Esophagus muscularis mucosa (tissue), 4 donors: ENCODE data around the gene NDC1.

Source experiments
- CTCF ChIP-seq, 3 experiments: fragments of 200-600 bp in 2 of 3; fragments of 450-650 bp in 1 of 3; sonication (generic) in 2 of 3; IDR thresholded peaks; one replicate each; pipeline ENCODE4 v1.5.1; 2017 to 2019; ENCODE audit warnings: antibody characterized with exemption in 3 of 3, mild to moderate bottlenecking in 2 of 3, moderate library complexity in 1 of 3
- EP300 ChIP-seq: sonication (generic); formaldehyde crosslinking; IDR thresholded peaks from one replicate; pipeline ENCODE4 v1.6.1; 2017; ENCODE audit warnings: antibody characterized with exemption
- POLR2A ChIP-seq: fragments of 450-650 bp; IDR thresholded peaks from one replicate; pipeline ENCODE4 v1.6.1; 2017; ENCODE audit warnings: antibody characterized with exemption, moderate library complexity, mild to moderate bottlenecking, low read depth

DNA sequence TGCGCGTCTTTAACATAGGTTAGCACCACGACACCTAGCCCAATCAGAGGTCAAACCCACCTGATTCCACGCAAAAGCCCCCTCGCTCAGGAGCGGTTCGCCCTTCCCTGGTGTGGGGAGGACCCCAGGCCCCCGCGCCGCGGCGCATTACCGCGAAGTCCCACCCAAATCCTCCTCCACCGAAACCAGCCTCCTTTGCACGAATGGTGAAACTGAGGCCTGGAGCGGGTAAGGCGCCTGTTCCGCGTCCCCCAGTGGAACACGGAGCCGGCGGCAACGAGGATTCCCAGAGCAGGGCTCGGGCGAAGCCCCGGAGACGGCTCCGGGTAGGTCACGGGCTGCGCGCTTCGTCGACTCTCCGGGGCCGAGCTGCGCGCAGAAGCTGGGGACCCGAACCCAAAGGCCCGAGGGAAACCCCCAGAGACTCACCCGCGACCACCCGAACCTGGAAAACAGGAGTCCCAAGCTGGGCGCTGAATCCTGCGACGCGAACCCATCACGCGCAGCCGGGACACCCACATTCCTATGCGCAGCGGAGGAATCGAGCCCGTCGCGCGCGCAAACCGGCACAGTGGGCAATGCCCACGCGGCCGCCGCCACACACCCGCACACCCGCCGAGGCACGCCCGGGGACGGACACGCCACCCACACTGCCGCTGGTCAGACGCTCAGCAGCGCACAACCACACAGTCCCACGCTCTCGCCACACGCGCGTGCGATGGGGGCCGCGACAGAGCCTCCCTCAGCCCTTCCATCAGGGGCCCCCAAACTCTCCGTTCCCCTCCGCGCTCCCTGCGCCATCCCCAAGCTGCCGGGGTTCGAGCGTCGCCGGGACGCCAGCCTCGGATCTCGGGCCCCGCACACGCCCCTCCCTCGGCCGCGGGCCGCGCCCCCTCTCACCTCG is 99.6 kb downstream of the NDC1 start:
- no peak for TF ChIP-seq CTCF (IDR thresholded peaks at IDR 0.05)
- TF ChIP-seq POLR2A = no peak
- no peak for TF ChIP-seq EP300
